ENCODE results near the gene DOCK8.

DOCK8 gene

GRCh38 chr9:306907-307306 is 92.2 kb downstream of the DOCK8 start:
- DNase-seq (ENCODE audit: low read depth in 2 of 2): no peak

GRCh38 chr9:311841-312240 is 97.2 kb downstream of the DOCK8 start:
- no peak for DNase-seq (ENCODE audit: low read depth in 2 of 2)

DNA sequence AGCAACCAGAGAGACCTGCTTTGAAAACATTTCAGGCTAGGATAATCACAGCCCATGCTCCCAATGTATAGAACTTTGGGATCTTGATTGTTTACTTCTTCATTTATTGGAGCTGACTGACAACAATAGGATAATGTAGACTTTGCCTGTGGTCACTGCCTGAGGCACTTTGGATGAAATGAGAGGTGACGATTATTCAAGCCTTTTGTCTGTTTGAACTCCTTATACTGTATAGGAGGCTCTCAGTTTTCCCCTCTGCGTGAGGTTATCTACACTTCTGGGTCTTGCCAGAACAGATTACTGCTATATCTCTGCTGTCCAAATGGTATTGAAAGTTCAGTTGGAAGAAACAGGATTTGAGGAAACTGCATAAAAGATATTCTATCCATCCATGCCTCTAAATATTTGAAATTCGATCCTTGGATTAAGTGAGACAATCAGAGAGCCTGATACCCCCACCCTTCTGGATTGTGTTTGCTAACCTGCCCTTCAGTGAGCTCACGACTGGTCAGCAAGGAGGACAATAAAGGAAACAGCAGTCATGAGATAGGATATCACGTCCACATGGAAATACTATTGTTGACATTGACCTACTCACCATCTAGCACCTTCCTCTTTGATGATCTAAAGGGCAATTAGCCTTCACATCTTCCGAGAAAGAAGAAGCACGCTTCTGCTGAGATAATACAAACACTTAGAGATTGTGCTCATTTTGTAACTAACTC is 98.1 kb downstream of the DOCK8 start:
- DNase-seq (ENCODE audit: low read depth in 2 of 2): no peak

GRCh38 chr9:316382-316965 is 101.8 kb downstream of the DOCK8 start:
- no peak for DNase-seq (ENCODE audit: low read depth in 2 of 2)

GRCh38 chr9:318646-319045 is 104.0 kb downstream of the DOCK8 start:
- no peak for DNase-seq (ENCODE audit: low read depth in 2 of 2)

- DNase-seq (ENCODE audit: low read depth in 2 of 2): no peak
Measured at GRCh38 chr9:324971-325370, 110.3 kb downstream of the DOCK8 start.

DNA sequence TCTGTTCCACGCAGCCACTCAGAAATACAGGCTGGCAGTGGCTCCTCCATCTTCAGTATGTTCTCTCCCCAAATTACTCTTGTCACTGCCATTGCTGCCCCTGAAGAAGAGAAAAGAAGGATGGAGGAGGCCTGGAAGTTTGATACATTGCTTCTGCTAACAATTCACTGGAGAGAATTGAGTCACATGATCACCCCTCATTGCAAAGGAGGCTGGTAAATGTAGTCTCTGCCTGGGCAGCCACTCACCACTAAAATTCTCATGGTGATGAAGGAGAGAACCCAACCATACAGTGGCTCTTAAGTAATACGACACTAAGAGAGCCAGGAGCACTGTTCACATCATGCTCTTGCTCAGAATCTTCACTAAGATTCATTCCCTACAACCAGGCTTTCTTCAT is 112.0 kb downstream of the DOCK8 start:
- DNase-seq (ENCODE audit: low read depth in 2 of 2): no peak

GRCh38 chr9:328453-328852 is 113.8 kb downstream of the DOCK8 start:
- no peak for DNase-seq (ENCODE audit: low read depth in 2 of 2)

DNA sequence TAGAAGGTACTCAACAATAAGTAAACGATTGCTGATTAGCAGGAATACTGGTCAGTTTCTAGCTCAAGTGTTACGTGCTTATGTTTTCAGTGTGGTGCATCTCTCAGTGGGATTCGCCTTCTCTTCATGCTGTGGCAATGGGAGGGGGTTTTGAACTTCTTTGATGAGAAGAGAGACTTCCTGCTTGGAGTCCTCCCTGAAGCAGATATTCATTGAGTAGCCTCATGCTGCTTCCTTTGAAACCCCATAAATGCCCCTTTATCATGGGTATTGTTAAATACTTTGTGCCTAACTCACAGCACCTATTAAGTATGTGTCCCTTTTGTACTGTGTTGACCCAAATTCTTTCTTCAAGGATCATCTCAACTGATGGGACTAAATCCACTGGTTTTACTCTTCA is 116.5 kb downstream of the DOCK8 start:
- DNase-seq (ENCODE audit: low read depth in 2 of 2): no peak

- no peak for DNase-seq (ENCODE audit: low read depth in 2 of 2)
Measured at GRCh38 chr9:335373-335772, 120.7 kb downstream of the DOCK8 start.

GRCh38 chr9:336039-336438 is 121.4 kb downstream of the DOCK8 start:
- DNase-seq (ENCODE audit: low read depth in 2 of 2): no peak

DNA sequence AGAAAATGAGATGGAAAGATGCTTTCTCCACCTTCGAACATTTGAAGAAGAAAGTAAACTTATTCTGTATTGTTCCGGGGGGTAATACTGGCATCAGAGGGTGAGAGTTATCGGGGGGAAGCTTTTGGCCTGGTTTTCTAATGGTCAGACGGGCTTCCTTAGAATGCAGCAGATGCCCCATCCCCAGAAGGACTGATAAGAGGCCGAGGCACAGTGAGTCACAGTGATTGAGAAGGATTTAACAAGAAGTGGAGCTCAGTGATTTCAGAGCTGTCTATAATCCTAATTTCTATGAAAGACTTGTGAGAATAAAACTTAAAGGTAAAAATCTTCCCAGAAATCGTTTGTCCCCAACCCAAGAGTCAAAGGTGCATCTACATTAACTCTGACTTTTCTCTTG is 123.9 kb downstream of the DOCK8 start:
- no peak for DNase-seq (ENCODE audit: low read depth in 2 of 2)

DNA sequence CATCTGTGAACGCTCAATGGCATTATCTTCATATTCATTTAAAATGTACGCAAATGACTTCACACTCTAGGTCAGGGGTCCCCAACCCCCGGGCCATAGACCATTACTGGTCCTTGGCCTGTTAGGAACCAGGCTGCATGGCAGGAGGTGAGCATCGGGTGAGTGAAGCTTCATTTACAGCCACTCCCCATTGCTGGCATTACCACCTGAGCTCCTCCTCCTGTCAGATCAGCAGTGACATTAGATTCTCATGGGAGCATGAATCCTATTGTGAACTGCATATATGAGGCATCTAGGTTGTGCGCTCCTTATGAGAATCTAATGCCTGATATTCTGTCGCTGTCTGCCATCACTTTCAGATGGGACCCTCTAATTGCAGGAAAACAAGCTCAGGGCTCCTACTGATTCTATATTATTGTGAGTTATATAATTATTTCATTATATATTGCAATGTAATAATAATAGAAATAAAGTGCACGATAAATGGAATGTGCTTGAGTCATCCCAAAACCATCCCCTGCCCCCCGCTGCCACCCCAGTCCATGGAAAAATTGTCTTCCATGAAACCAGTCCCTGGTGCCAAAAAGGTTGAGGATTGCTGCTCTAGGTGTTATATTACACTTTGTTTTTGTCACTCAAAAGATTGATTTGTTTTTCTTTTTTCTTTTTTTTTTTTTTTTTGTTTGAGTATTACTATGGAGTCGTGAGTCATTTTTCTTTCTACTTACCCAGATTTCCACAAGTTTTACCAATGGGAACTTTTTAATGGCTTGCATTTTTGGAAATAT is 127.2 kb downstream of the DOCK8 start:
- DNase-seq (ENCODE audit: low read depth in 2 of 2): no peak

DNA sequence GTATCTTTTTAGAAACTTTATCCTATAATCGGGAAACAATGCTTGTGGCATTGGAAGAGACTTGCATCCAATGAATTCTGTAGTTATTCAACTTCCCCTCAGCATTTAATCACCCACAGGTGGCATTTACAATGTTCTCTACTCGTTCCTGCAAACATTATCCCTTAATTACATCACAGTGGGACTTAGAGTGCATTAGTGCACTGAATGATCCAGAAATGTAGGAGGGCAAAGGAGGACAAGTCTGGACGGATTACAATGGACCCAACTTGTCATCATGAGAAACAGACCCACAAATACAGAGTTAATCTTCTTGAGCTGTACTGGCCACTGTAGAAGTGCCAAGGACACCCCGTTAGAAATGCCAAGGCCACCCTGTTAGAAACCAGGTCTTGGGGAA is 129.1 kb downstream of the DOCK8 start:
- DNase-seq (ENCODE audit: low read depth in 2 of 2): no peak

- no peak for DNase-seq (ENCODE audit: low read depth in 2 of 2)
Measured at GRCh38 chr9:346111-346571, 131.5 kb downstream of the DOCK8 start.

DNA sequence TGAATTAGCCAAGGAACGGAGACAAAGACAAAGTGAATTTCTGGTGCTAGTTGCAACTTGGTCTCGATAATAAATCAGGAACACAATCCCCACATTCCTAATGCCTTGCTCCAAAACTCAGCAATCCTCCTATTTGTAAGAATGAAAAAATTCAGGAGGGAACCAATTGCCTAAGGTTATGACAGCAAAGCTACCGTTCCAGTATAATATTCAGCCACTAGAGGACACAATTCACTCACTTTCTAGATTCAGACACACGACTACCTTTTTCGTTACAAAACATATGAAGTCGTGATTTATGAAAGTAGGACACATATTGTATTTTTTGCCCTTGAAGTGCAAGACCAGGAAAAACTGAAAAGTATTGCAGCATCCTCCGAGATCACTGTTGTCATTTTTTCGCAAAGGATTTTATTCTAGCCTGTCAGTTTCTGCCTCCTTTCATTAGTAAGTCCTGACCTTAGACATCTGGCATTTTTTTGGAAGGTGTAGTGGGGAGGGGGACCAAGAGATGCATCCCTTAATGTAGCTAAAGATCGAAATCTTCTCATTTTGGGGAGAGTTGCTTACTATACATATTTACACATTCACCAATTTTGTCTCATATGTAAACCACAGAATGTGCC is 133.1 kb downstream of the DOCK8 start:
- peak in 1 of 2 experiments; percentile 1 for DNase-seq (ENCODE audit: low read depth in 2 of 2)

DNA sequence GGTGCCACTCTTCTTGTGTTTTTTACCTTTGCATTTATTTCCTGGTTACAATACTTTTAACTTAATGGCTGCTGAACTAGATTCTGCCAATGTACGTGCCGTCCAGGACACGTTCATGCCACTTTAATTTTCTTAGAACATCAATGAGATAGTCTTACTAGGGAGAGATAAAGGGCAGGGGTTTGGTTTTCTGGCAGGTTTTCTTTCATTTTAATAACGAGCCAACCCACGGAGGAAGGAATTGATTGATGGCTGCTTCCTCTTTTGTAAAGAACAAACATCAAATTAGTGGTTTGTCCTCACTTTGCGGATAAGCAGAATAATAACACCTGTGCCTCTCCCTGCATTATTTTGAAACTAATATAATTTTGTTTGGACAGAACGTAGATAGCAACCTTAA is 135.7 kb downstream of the DOCK8 start:
- DNase-seq (ENCODE audit: low read depth in 2 of 2): no peak

DNA sequence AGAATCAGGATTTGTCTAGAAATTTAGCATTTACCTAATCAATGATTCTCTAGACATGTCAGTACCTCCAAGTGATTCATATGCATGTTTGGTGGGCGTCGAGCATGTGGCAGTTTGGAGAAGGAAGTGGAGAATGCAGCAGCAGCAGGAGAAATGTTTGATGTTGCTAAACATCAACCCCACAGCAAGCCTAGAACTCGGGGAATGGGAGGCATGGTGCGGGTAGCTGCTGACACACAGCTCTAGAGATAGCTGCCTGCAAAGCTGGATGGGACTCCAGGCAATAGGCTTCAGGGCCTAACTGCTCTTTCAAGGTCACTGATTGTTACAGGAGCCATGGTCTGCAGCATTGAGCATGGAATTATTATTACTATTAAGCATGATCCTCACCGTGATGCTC is 137.3 kb downstream of the DOCK8 start:
- no peak for DNase-seq (ENCODE audit: low read depth in 2 of 2)

GRCh38 chr9:353077-353476 is 138.4 kb downstream of the DOCK8 start:
- no peak for DNase-seq (ENCODE audit: low read depth in 2 of 2)

- DNase-seq (ENCODE audit: low read depth in 2 of 2): no peak
Measured at GRCh38 chr9:354453-354852, 139.8 kb downstream of the DOCK8 start.

- no peak for DNase-seq (ENCODE audit: low read depth in 2 of 2)
Measured at GRCh38 chr9:357560-357959, 142.9 kb downstream of the DOCK8 start.

DNA sequence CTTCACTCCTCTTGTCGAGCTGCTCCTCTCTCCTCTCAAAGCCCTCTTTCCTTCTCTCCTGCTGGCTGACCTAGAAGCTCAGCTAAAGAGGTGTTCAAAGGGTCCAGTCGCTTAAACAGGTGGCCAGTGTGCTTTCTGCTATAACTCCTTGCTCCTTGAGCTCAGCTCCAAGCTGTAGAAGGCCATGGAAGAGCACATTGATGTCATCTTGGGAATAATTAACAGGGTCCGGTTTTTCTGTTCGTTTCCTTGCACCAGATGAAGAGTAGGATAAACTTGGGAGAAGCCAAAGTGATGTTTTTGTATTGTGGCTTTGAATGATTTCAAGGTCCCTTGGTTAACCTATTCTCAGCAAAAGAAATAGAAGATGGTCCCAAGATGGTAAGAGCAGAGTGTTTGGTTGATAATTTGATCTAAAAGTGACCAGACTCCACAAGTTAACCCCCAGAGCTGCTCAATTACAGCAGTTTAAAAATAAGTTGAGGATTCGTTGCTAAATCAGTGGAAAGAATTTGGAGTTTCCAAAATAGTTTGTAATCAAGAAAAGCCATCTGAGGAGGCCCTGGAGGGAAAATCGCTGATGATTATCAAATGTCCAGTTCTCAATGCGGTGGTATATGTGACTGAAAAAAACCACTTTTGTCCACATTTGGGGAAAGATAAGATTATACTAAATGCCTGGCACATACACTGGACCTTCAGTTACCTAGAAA is 148.1 kb downstream of the DOCK8 start:
- no peak for DNase-seq (ENCODE audit: low read depth in 2 of 2)
